GM21526 (cell line): ENCODE data around the gene FXYD1.

Experiments used
- ATAC-seq: cut with Tn5 transposase; IDR thresholded peaks from one replicate; pipeline ENCODE4 v1.9.1; 2021; ENCODE audit warnings: moderate library complexity; ENCODE audit not compliant: unreplicated experiment, low FRiP score

FXYD1 gene

DNA sequence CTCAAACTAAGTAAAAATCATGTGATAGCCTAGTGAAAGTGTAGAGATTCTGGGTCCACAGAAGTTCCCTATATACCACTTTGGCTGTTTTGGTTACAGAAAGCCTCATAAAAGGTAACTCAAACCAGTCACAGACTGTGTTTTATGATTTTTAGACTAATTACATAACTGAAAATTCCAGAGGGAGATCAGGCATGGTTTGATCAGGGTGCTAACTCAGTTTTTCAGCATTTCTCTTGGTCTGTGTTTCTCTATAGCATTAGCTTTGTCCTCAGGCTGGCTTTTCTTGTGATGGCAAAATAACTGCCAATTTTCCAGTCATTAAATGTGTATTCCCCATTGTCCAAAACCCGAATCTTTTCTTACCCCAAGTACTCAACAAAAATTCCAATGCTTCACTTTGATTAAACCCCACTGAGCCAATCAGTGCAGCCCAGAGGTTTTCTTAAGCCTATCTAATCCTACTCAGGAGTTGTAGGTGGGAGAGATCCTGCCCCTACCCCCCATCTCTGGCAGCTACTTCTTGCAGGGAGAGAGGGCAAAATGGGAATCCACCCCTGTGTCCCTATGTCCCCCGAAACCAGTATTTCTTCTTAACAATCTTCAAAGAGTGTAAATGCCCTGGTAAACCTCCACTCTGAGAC, 31.6 kb upstream of the FXYD1 start:
- no peak for ATAC-seq

DNA sequence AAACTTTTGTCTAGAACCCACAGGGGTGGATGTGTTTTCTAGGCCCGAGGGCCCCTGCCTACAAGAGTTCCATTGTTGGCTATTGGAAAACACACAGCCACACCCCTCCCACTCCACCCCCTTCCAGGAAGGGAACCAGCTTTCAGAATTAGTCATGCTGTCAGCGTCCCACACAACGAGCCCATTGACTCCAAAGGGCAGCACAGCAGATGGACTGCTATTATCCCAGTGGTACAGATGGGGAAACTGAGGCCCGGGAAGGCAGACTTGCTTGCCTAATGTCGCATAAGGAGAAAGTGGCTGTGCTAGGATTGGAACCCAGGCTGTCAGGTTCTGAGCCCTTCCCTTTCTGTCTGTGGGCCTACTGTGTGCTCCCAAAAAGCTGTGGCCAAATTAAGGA, 31.1 kb upstream of the FXYD1 start:
- ATAC-seq = no peak

DNA sequence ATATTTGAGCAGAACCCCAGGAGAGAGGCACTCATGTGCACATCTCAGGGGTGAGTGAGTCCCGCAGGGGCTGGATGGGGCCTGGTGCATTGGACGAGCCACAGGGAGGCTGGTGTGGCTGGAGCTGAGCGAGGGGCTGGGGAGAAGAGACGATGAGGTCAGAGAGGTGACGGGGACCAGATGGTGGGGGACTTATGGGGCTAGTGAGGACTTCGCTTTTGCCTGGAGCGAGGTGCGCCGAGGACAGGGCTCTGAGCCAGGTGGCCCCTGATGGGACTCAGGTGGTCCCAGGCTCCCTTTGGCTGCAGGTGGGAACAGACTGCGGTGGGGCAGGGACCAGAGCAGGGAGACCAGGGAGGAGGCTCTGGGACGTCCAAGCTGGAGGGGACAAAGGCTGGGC, 29.9 kb upstream of the FXYD1 start:
- no peak for ATAC-seq

DNA sequence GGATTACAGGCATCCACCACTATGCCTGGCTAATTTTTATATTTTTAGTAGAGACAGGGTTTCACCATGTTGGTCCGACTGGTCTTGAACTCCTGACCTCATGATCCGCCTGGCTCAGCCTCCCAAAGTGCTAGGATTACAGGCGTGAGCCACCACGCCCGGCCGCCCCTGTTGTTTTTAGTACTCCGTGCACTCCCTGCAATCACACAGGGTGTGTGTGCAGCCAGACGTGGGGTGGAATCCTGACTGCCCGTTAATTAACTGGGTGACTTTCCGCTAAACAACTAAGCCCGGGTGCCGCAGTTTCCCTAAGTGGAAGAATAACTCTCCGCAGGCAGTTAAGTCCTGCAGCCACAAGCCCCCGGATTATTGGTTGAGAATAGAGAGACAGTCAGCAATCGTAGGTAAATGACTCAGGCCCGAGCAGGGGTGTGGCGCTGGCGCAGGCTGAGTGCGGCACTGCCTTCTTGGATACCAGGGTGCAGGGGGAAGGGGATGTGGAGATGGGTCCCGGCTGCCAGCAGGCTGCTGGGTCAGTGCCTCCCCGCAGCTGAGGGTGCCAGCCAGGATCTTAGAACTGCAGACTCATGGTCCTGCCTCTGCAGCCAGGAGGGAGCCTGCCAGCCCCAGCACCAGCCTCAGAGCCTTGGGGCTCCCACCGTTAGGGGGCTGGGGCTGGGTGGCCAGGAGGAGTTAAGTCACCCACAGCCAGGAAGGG, 29.1 kb upstream of the FXYD1 start:
- no peak for ATAC-seq

DNA sequence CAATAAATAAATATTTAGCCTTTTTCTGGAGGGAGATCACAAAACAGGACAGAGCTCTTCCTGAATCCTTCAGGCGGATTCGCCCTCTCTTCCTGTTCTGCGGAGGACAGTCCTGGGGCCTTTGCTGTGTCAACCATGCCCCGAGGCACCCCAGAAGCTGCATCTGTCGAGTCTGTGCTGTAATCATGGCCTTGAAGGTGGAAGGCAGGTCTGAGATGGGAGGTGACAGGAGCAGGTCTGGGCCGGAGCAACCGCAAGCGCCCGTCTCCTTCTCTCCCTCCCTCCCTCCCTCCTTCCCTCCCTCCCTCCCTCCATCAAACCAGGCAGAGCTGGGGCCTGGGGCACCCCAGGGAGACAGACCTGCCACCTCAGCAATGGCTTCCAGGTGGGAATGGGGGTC, 27.6 kb upstream of the FXYD1 start:
- ATAC-seq = no peak

DNA sequence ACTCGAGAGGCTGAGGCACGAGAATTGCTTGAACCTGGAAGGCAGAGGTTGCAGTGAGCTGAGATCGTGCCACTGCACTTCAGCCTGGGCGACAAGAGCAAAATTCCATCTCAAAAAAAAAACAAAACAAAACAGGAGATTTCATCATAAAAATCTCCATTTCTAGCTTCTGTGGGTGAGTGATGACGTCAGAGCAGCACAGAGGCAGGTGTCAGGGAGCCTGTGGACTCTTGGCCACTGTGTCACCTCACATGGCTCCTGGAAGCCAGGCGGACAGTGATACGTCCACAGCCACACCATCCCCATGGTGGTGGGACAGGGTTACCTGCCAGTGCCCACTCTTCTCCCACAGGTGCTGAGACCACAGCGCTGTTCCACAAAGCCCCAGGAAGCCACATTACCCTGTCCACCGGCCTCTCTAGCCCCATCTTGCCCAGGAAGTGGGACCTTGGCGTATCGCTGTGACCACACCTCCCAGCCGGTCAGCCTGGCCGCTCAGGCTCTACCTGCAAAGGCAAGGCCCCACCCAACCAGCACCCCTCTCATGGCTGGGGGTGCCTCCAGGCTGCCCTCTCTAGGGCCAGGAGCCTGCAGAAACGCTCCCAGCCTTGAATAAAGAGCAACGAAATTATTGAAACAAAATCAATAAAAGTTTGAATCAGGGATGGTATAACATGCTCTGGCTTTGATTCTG, 25.5 kb upstream of the FXYD1 start:
- ATAC-seq = no peak

DNA sequence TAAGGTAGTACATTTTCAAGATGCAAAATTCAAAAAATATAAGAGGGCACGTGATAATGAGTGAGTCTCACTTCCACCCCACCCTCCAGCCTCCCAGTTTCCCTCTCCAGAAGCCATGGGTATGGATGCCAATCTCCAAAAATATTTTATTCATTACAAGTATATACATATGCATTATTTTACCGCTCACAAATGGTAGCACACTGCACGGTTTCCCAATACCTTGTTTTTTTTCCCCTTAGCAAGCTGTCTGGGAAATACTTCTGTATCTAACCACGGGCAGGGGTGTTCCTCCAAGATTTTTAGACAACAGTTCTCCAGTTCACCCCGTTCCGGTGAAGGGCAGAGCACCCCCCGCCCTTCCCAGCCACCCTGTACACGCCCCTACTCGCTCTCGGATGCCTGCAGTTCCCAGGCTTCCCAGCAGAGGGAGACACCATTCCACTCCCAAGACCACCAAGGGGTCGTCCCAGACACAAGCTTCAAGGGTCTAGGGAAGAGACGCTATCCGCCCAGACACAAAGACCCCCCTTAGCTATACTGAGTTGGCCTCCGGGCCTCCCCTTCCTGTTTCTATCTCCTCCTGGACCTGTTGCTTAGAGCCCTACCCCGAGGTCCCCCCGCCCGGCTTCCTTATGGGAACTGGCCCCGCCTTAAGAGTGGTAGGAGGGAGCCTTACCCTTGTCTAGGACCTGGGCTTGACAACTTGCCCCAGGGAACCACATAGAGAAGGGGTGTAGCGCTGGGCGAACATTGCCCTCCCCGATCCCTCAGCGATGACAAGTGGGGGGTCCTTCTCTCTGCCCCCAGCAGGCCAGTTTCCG, 24.1 kb upstream of the FXYD1 start:
- no peak for ATAC-seq

DNA sequence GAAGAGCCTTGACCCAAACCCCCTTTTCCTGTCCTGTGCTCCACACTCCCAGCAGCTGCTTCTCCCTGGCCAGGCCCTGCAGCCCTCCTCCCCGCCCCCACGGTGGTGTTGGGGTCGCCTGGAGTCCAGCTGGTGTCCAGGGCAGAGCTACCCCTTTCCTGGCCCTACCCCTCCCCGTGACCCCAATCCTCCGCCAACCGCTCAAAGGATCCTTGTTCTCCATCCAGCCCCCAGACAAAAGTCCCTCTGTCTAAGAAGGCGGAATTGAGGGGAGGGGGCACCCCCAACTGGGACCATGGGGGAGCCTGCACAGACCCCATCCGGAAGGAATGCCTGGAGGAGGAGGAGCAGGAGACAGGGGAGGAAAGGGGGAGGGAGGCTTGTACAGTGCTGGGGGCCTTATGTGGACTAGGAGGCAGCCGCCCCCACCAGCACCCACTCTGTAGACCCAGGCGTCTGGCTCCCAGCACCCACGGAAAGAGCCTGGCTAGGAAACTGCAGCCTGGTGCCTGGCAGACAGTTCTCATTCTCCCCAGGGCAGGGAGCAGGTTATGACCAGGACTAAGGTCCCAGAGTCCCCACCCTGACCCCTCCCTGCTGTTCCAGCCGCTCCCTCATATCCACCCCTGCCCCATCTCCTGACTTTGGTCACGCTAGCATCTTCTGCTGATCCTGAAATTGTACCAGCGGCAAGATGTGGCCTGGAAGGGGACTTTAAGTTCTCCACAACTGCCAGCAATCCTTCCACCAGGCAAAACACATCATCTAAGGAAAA, 23.3 kb upstream of the FXYD1 start, which contains the start of gene FXYD3:
TSS of gene FXYD3 (plus strand) at position 647 of the 775 bp plus-strand sequence. CDS start 3,554 bp downstream, outside the sequence.
- no peak for ATAC-seq

DNA sequence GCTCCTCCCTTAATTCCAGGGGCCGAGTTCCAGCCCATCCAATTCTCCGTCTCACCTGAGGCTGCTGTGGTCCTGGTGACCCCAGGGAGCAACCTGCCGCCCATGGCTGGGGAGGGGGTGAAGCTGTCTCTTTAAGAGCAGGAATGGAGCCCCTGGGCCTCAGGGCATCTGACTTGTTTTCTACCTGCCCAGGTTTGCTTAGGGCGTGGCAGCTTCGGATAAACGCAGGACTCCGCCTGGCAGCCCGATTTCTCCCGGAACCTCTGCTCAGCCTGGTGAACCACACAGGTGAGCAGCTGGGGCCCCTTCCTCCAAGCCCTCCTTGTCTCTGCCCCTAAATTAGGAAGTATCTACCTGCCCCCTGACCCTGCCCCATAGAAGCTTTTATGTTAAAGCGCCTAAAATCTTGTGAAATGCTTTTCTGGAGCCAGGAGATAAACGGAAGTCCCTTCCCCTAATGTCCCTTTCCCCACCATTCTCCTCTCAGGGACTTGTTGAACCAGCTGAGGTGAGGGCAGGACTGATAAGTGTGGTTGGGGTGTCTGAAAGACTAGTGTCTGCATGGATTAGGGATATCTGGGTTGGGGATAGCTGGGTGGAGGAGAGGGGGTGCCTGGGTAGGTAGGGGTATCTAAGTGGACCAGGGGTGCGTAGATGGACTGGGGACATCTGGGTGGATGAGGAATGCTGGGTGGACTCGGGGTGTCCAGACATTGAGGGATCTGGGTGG, 22.4 kb upstream of the FXYD1 start:
- ATAC-seq = no peak

DNA sequence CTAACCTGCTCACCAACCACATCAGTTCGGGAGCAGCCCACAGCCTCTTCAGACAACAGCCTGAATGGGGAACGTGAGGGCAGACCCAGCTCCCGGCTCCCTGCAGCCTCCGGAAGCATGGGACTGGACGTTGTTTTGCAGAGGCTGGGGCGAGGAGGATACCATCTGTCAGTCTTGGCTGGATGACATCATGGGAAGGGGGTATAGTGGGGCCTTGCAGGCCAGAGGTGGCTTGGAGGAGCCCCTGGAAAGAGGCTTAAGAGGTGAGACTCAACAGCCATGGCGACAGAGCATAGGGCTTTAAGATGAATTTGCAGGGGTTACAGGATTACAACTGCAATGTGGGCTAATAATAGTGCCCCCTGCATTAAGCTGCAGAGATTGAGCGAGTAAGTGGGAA, 21.5 kb upstream of the FXYD1 start:
- no peak for ATAC-seq

DNA sequence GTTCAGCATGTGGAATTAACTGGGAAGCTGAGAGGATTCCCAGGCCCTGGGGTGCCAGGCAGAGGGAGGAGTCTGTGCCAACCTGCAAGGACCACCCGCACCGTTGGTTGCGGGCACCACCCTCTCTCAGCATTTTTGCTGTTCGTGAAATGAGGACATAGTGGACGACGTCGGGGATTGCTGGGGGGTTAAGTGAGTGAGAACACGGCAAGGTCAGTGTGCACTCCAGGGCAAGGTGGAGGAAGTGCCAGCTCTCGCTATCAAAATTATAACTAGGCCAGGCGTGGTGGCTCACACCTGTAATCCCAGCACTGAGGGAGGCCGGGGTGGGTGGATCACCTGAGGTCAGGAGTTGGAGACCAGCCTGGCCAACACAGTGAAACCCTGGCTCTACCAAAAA, 20.8 kb upstream of the FXYD1 start:
- ATAC-seq = no peak

DNA sequence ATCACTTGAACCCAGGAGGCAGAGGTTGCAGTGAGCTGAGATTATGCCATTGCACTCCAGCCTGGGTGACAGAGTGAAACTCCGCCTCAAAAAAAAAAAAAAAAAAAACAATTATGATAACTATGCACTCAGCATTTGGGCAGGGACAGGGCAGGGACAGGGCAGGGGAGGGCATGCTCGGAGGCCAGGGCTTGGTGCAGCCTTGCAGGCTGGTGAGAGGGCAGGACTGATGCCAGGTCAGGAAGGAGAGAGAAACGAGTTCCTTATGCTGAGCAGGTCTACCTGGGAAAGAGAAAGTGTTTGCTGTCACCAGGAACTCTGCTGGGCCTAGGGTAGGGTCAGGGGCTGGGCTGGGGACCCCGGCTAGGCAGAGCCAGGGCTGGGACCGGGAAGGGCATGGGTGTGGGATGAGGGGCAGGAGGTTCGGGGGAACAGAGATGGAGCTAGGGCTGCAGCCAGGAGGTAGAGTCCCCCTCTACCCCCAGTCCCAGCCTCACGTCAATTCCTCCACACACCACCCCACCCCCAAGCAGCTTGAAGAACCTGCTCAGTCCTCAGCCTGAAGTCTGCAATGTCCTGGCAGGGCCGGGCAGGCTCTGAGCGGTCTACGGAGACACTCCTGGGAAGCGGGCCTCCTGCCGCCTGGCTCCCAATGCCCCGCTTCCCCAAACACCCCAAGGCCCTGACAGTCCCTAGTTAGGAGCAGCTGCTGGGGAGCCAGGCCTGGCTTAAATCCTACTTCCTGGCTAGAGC, 20.2 kb upstream of the FXYD1 start:
- ATAC-seq = no peak

DNA sequence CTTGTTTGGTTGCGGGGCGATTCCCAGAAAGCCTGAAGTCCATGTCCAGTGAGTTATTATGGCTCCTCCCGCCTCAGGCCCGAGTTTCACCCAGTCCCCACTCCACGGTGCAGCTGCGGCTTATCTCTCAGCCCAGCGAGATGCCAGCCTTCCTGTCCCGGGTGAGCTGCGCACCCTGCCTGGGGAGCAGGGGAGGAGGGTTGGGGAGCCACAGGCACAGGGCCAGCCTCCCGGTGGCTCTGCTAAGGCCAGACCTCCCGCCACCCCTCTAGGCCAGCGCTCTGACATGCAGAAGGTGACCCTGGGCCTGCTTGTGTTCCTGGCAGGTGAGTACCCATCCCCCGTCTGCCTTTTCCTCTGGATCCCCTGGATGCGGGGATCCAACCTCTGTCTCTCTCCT, 19.5 kb upstream of the FXYD1 start:
- no peak for ATAC-seq

DNA sequence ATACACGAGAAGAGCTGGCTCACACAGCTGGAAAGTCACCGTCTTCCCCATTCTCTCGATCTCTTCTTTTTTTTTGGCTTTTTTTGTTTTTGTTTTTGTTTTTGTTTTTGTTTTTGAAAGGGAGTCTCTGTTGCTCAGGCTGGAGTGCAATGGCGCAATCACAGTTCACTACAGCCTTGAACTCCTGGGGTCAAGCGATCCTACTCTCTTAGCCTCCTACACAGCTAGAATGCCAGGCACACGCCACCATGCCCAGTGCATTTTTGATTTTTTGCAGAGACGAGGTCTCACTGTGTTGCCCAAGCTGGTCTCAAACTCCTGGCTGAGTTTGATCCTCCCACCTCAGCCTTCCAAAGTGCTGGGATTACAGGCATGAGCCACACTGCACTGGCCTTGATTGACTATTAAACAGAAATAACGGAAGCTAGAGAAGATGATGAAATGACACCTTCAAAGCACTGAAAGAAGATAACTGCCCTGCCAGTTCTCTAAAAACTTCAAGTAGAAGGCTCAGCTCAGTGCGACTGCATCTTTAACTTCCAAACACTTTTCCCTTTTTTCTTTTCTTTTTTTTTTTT, 19.0 kb upstream of the FXYD1 start:
- no peak for ATAC-seq

DNA sequence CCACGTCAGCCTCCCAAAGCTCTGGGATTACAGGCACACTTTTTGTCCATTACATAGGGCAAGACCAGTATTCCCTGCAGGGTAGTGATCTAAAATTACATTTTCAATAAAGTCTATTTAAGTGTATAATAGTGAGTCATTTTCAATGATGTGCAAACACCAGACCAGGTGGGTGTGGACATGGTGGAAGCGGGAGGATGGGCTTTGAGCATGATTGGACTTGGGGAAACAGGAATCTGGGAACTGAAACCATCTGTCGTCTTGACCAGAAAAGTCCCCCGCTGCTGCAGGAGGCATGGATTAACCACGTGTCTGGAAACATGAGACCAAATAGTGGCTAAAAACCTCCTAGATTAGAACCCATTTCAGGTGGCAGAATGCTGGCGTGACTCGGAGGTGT, 18.1 kb upstream of the FXYD1 start:
- no peak for ATAC-seq

DNA sequence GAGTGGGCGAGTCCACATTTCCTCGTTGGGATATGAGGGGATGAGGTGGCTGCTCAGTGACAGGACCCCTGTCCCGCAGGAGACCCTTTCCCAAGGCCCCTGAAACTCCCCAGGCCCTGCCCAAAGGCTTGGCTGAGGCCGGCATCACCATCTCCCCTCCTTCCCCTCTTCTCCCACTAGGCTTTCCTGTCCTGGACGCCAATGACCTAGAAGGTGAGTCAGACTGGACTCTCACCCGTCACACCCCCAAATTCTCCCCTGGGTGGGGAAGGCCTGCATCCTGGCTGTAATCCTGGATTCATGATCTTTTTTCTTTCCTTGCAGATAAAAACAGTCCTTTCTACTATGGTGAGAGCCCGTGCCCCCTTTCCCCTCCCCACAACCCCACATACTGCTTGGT, 17.7 kb upstream of the FXYD1 start:
- ATAC-seq = no peak

DNA sequence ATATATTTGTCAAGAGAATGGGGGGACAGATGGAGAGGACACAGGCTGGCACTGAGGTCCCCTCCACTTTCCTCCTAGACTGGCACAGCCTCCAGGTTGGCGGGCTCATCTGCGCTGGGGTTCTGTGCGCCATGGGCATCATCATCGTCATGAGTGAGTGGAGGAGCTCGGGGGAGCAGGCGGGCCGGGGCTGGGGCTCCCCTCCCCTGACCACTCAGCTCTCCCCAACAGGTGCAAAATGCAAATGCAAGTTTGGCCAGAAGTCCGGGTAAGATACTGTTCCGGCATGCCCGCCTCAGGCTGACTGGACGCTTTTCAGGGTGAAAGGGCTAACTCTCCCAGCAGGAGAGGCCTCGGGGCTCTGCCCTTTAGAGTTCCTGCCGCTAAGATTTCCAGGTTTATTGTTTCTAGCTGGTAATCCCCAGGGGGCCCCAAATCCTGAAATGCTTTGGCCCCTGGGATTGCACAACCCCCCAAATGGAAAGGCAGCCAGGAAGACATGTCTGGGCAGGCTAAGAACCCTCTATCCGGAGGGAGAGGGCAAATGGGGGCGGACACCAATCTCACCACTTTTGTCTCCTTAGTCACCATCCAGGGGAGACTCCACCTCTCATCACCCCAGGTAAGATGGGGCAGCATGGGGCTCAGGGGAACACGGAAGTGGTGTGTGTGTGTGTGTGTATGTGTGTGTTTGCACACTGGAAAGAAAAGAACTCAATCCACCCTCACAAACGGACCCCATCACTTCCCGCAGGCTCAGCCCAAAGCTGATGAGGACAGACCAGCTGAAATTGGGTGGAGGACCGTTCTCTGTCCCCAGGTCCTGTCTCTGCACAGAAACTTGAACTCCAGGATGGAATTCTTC, 15.7 kb upstream of the FXYD1 start:
- ATAC-seq = no peak

DNA sequence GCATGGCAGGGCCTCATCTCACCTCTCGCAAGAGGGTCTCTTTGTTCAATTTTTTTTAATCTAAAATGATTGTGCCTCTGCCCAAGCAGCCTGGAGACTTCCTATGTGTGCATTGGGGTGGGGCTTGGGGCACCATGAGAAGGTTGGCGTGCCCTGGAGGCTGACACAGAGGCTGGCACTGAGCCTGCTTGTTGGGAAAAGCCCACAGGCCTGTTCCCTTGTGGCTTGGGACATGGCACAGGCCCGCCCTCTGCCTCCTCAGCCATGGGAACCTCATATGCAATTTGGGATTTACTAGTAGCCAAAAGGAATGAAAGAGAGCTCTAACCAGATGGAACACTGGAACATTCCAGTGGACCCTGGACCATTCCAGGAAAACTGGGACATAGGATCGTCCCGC, 15.1 kb upstream of the FXYD1 start:
- no peak for ATAC-seq
